LNCaP clone FGC (cell line): ENCODE data around the gene GHRHR.

Source experiments
- DNase-seq: peaks from one replicate; pipeline ENCODE4 v3.0.0-alpha.2; 2011; ENCODE audit warnings: low read depth
- H3K4me3 ChIP-seq: 2 replicates; pipeline ENCODE4 v1.5.1; 2011; ENCODE audit warnings: mild to moderate bottlenecking, low read depth, low read length, control low read depth
- CTCF ChIP-seq: IDR thresholded peaks from 2 replicates; pipeline ENCODE4 v1.5.1; 2012; ENCODE audit warnings: mild to moderate bottlenecking; ENCODE audit not compliant: control insufficient read depth, insufficient read depth; ENCODE audit errors: extremely low read depth

Gene GHRHR

DNA sequence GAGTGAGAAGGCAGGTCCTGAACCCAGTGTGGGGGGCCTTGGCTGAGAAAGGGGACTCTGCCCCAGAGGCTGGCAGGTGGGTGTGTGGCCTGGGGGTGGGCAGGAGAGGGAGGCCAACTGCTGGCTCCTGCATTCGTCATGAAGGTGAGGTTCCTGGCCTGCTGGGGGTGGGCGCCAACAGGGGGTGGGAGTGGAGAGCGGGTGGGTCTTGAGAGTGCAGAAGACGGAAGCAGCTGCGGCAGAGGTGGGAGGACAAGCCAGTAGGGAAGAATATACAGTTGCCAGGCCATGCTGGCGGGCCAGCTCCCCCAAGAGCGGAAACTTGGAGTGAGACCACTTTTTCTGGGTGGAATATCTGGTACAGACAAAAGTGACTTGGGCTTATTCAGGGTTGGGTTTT, 23.4 kb downstream of the GHRHR start:
- no peak overlapping the region for H3K4me3 ChIP-seq

GRCh38 chr7:30987936-30988335, 24.2 kb downstream of the GHRHR start:
- no peak overlapping the region for H3K4me3 ChIP-seq
- DNase-seq: no peak
- no peak for TF ChIP-seq CTCF

More for the DNA sequence above, 23.4 kb downstream of the GHRHR start:
- DNase-seq: no peak
- TF ChIP-seq CTCF: no peak

GRCh38 chr7:30988351-30989005, 24.7 kb downstream of the GHRHR start:
- no peak for TF ChIP-seq CTCF
- H3K4me3 ChIP-seq: no peak overlapping the region
- DNase-seq: no peak

GRCh38 chr7:30989008-30989823, 25.5 kb downstream of the GHRHR start:
- H3K4me3 ChIP-seq: no peak overlapping the region
- DNase-seq: no peak
- no peak for TF ChIP-seq CTCF

DNA sequence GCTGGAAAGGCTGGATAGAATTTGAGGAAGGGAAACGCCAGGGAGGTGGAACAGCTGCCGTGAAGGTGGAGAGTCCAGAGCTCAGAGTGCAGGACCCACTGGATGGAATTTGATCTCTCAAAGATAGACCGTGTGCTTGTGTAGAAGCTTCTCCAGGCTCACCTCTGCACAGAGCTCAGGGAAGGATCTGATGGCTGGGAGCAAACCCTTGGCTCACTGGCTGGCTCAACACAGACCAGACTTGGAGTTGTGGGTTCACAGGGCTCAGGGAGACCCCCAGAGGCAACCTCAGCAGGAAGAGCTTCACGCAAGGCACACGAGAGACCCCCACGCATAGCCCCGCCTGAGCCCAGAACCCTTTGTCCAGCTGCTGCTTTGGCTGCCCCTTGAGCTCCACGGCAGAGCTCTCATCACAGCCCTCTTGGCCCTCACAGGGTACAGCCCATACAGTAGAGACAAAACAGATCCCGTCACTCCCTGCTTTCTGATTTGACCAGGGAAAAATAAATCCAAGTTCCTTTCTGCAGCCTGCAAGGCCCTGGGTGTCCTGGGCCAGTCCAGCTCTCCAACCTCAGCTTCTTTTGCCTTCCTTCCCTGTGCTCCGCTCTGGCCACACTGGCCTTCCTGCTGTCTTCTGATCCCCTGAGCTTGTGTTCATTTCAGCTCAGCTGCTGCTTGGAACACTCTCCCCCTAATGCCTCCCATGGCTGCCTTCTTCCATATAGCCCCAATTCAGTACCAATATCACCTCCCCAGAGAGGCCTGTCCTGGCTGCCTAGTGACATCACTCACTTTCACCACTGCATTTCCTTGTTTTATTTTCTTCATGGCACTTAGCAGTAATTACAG, 26.3 kb downstream of the GHRHR start:
- no peak for DNase-seq
- no peak overlapping the region for H3K4me3 ChIP-seq
- no peak for TF ChIP-seq CTCF

GRCh38 chr7:30990673-30991170, 27.0 kb downstream of the GHRHR start:
- no peak overlapping the region for H3K4me3 ChIP-seq
- no peak for DNase-seq
- no peak for TF ChIP-seq CTCF
